ENCODE data around the gene ATP2A3.

The ATP2A3 gene

GRCh38 chr17:3972931-3973330, 8.7 kb upstream of the ATP2A3 start:
- H3K4me3 ChIP-seq (ENCODE audit: low read depth, low read length) = no peak overlapping the region
- DNase-seq (ENCODE audit: low read depth) = no peak
- TF ChIP-seq CTCF (conservative IDR thresholded peaks at IDR 0.05; ENCODE audit: low read depth, low read length) = no peak

GRCh38 chr17:3972281-3972731, 8.1 kb upstream of the ATP2A3 start:
- no peak for DNase-seq (ENCODE audit: low read depth)
- no peak overlapping the region for H3K4me3 ChIP-seq (ENCODE audit: low read depth, low read length)
- no peak for TF ChIP-seq CTCF (conservative IDR thresholded peaks at IDR 0.05; ENCODE audit: low read depth, low read length)

GRCh38 chr17:3970668-3971067, 6.4 kb upstream of the ATP2A3 start:
- H3K4me3 ChIP-seq (ENCODE audit: low read depth, low read length) = no peak overlapping the region
- DNase-seq (ENCODE audit: low read depth) = no peak
- TF ChIP-seq CTCF (conservative IDR thresholded peaks at IDR 0.05; ENCODE audit: low read depth, low read length) = no peak

GRCh38 chr17:3969963-3970362, 5.7 kb upstream of the ATP2A3 start:
- no peak for DNase-seq (ENCODE audit: low read depth)
- TF ChIP-seq CTCF (conservative IDR thresholded peaks at IDR 0.05; ENCODE audit: low read depth, low read length) = no peak
- H3K4me3 ChIP-seq (ENCODE audit: low read depth, low read length) = no peak overlapping the region

GRCh38 chr17:3968886-3969524, 4.8 kb upstream of the ATP2A3 start:
- no peak for DNase-seq (ENCODE audit: low read depth)

GRCh38 chr17:3968015-3968414, 3.8 kb upstream of the ATP2A3 start:
- TF ChIP-seq CTCF (conservative IDR thresholded peaks at IDR 0.05; ENCODE audit: low read depth, low read length) = no peak
- DNase-seq (ENCODE audit: low read depth) = no peak
- no peak overlapping the region for H3K4me3 ChIP-seq (ENCODE audit: low read depth, low read length)

More at GRCh38 chr17:3968886-3969524, 4.8 kb upstream of the ATP2A3 start:
- TF ChIP-seq CTCF (conservative IDR thresholded peaks at IDR 0.05; ENCODE audit: low read depth, low read length) = no peak
- no peak overlapping the region for H3K4me3 ChIP-seq (ENCODE audit: low read depth, low read length)

- TF ChIP-seq CTCF (conservative IDR thresholded peaks at IDR 0.05; ENCODE audit: low read depth, low read length) = no peak
- DNase-seq (ENCODE audit: low read depth) = no peak
- no peak overlapping the region for H3K4me3 ChIP-seq (ENCODE audit: low read depth, low read length)
These were observed 2.6 kb upstream of the ATP2A3 start for GRCh38 chr17:3966720-3967363.
